NCI-H146 treated with DMSO at 0.1 percent for 48 hours (cell line): ENCODE measurements around the gene LRRC40.

Source experiments
- DNase-seq: peaks from one replicate; lab custom pipeline; 2025; ENCODE audit not compliant: unreplicated experiment; lab: John Stamatoyannopoulos, UW

LRRC40 gene

GRCh38 chr1:70117046-70117445 lies 88.3 kb downstream of the LRRC40 start:
- no peak for DNase-seq

- DNase-seq: no peak
Observed at GRCh38 chr1:70115315-70115714, 90.1 kb downstream of the LRRC40 start.

- no peak for DNase-seq
Observed at GRCh38 chr1:70112838-70113237, 92.5 kb downstream of the LRRC40 start.

- no peak for DNase-seq
Observed at GRCh38 chr1:70109241-70109640, 96.1 kb downstream of the LRRC40 start.

GRCh38 chr1:70103770-70104169 lies 101.6 kb downstream of the LRRC40 start:
- no peak for DNase-seq

GRCh38 chr1:70101774-70102173 lies 103.6 kb downstream of the LRRC40 start:
- no peak for DNase-seq

GRCh38 chr1:70101231-70101630 lies 104.1 kb downstream of the LRRC40 start:
- DNase-seq: no peak
